H1 (cell line): Measurements from ENCODE around the gene TMEM269. TPM values are rescaled to one million over a fixed set of nuclear protein-coding genes. Genes with fewer than 3 reads are reported as not detected.

Experiments
- CTCF ChIP-seq, 3 experiments: IDR thresholded peaks; 1 replicate in 2 of 3; 2 replicates in 1 of 3; pipeline versions ENCODE4 v1.5.1 to v1.6.1; 2011; ENCODE audit warnings: low read length in 3 of 3, mild to moderate bottlenecking in 3 of 3, inconsistent platforms in 2 of 3, low read depth in 1 of 3, moderate library complexity in 1 of 3; ENCODE audit not compliant: insufficient read depth in 1 of 3; ENCODE audit errors: control extremely low read depth in 1 of 3
- EZH2 ChIP-seq: fragments of 200-600 bp; sonication (generic); IDR thresholded peaks from 2 replicates; pipeline ENCODE4 v1.7.1; 2012; ENCODE audit warnings: low read depth, mild to moderate bottlenecking, moderate library complexity, low read length, inconsistent platforms; ENCODE audit not compliant: severe bottlenecking
- GABPA ChIP-seq: IDR thresholded peaks from 2 replicates; pipeline ENCODE4 v1.6.1; 2011; ENCODE audit warnings: mild to moderate bottlenecking, low read length, moderate library complexity, borderline replicate concordance; ENCODE audit not compliant: insufficient read depth
- JUN ChIP-seq: IDR thresholded peaks from 2 replicates; pipeline ENCODE4 v1.6.1; 2011; ENCODE audit warnings: low read depth, mild to moderate bottlenecking, improper control_type of control experiment, low read length
- SAP30 ChIP-seq: fragments of 300-600 bp; sonication (generic); IDR thresholded peaks from 2 replicates; pipeline ENCODE4 v1.7.1; 2012; ENCODE audit warnings: low read length, moderate library complexity, mild to moderate bottlenecking, inconsistent platforms; ENCODE audit not compliant: insufficient read depth, insufficient replicate concordance
- SIX5 ChIP-seq: IDR thresholded peaks from 2 replicates; pipeline ENCODE4 v1.6.1; 2011; ENCODE audit warnings: mild to moderate bottlenecking, low read depth, low read length
- SP2 ChIP-seq: IDR thresholded peaks from 2 replicates; pipeline ENCODE4 v1.6.1; 2012; ENCODE audit warnings: mild to moderate bottlenecking, low read length, inconsistent platforms
- TBP ChIP-seq: IDR thresholded peaks from 2 replicates; pipeline ENCODE4 v1.6.1; 2011; ENCODE audit warnings: low read depth, low read length, improper control_type of control experiment
- TEAD4 ChIP-seq: IDR thresholded peaks from 2 replicates; pipeline ENCODE4 v1.6.1; 2012; ENCODE audit warnings: low read depth, low read length, inconsistent platforms, mixed read lengths
- polyA plus RNA-seq, 7 experiments: library from polyadenylated mRNA; depleted of rRNA in 3 of 7; stranded (reverse) in 5 of 7; unstranded in 2 of 7; fragments of >200 nt in 5 of 7; fragments of 200-250 nt in 2 of 7; gene quantifications; 1 replicate in 5 of 7; 2 replicates in 1 of 7; 4 replicates in 1 of 7; pipeline versions ENCODE4 v1.2.1 to v1.2.3, GENCODE V29; 2011 to 2013; ENCODE audit warnings: missing spikeins in 2 of 7, mixed read lengths in 2 of 7
- total RNA-seq: library from RNA; stranded (reverse); fragmentation: NEBNext Ultra II Directional; extraction: Animal tissue kit (Norgen Biotek cat#: 25700); gene quantifications from 2 replicates; pipeline ENCODE4 v1.2.1, GENCODE V29; 2021

The TMEM269 gene
- total and polyA plus RNA-seq, 2 of the 8 experiments (the other 6 are each of a cell fraction or from before 2014, with no cell fraction given) = 0.14 to 0.35 TPM

- TF ChIP-seq CTCF (IDR thresholded peaks at IDR 0.05; ENCODE audit: control extremely low read depth in 1 of 3, insufficient read depth in 1 of 3, low read depth in 1 of 3, low read length in 3 of 3) = no peak
- no peak for TF ChIP-seq SIX5
- TF ChIP-seq TEAD4 = no peak
- TF ChIP-seq JUN = no peak
- TF ChIP-seq GABPA = no peak
- no peak for TF ChIP-seq SP2
- no peak for TF ChIP-seq EZH2
- no peak for TF ChIP-seq TBP
- TF ChIP-seq SAP30 = no peak
Measured at GRCh38 chr1:42847111-42847595, 62.4 kb downstream of the TMEM269 start (continued).
